GM23338 (cell line): Measurements from ENCODE around the gene SRGAP3. TPM values are rescaled to one million over a fixed set of nuclear protein-coding genes. Genes with fewer than 3 reads are reported as not detected.

Experiments
- ATAC-seq: fragments of 200-7000 bp; cut with Tn5 transposase; 3 replicates; pipeline ENCODE4 v1.9.1; 2020
- DNase-seq: peaks from one replicate; pipeline ENCODE4 v3.0.0-alpha.2; 2015; ENCODE audit warnings: low spot score
- H2AFZ ChIP-seq: fragments of 200-600 bp; sonication (generic); 2 replicates; pipeline ENCODE4 v1.8.0; 2016; ENCODE audit warnings: antibody characterized with exemption, mild to moderate bottlenecking, moderate library complexity
- H3F3A ChIP-seq: fragments of 200-600 bp; sonication (generic); replicated peaks from 2 replicates; pipeline ENCODE4 v1.8.0; 2017; ENCODE audit warnings: antibody characterized with exemption, mixed run types, low read depth
- H3K27ac ChIP-seq: fragments of 200-600 bp; sonication (generic); 2 replicates; pipeline ENCODE4 v1.6.1; 2016; ENCODE audit warnings: low read depth
- H3K27me3 ChIP-seq: fragments of 200-600 bp; sonication (generic); 2 replicates; pipeline ENCODE4 v1.8.0; 2016; ENCODE audit warnings: mild to moderate bottlenecking, mixed run types, moderate library complexity; ENCODE audit not compliant: insufficient read depth
- H3K36me3 ChIP-seq: fragments of 200-600 bp; sonication (generic); 2 replicates; pipeline ENCODE4 v1.8.0; 2016; ENCODE audit warnings: mild to moderate bottlenecking; ENCODE audit not compliant: insufficient read depth
- H3K4me1 ChIP-seq: fragments of 200-600 bp; sonication (generic); 2 replicates; pipeline ENCODE4 v1.8.0; 2016; ENCODE audit warnings: mild to moderate bottlenecking, moderate library complexity; ENCODE audit not compliant: insufficient read depth
- H3K4me2 ChIP-seq: fragments of 200-600 bp; sonication (generic); 2 replicates; pipeline ENCODE4 v1.7.1; 2017; ENCODE audit warnings: mixed run types
- H3K4me3 ChIP-seq: fragments of 200-600 bp; sonication (generic); 2 replicates; pipeline ENCODE4 v1.6.1; 2016; ENCODE audit warnings: mixed run types
- H3K79me2 ChIP-seq: fragments of 200-600 bp; sonication (generic); replicated peaks from 2 replicates; pipeline ENCODE4 v1.8.0; 2017; ENCODE audit warnings: mild to moderate bottlenecking; ENCODE audit not compliant: insufficient read depth
- H3K9me2 ChIP-seq: fragments of 200-600 bp; sonication (generic); 2 replicates; pipeline ENCODE4 v1.8.0; 2017; ENCODE audit not compliant: insufficient read depth
- H4K20me1 ChIP-seq: fragments of 200-600 bp; sonication (generic); replicated peaks from 2 replicates; pipeline ENCODE4 v1.8.0; 2017; ENCODE audit warnings: mild to moderate bottlenecking; ENCODE audit not compliant: insufficient read depth
- H3K27ac Mint-ChIP-seq: 2 replicates; pipeline ENCODE4 v1.8.0; 2020; ENCODE audit warnings: inconsistent platforms, mild to moderate bottlenecking, moderate library complexity, mixed read lengths
- H3K27me3 Mint-ChIP-seq: 3 replicates; pipeline ENCODE4 v1.8.0; 2022; ENCODE audit warnings: low read depth, mild to moderate bottlenecking, moderate library complexity, mixed read lengths, inconsistent platforms; ENCODE audit not compliant: insufficient read depth, poor library complexity
- H3K36me3 Mint-ChIP-seq: 3 replicates; pipeline ENCODE4 v1.8.0; 2021; ENCODE audit warnings: low read depth, mild to moderate bottlenecking, inconsistent platforms, moderate library complexity, mixed read lengths
- H3K4me1 Mint-ChIP-seq: 3 replicates; pipeline ENCODE4 v1.8.0; 2020; ENCODE audit warnings: mild to moderate bottlenecking, inconsistent platforms, mixed read lengths
- H3K4me3 Mint-ChIP-seq: 3 replicates; pipeline ENCODE4 v1.8.0; 2021; ENCODE audit warnings: moderate library complexity, mild to moderate bottlenecking, inconsistent platforms, mixed read lengths
- H3K9me3 Mint-ChIP-seq: 3 replicates; pipeline ENCODE4 v1.8.0; 2020; ENCODE audit warnings: moderate library complexity, mild to moderate bottlenecking, inconsistent platforms, mixed read lengths
- CTCF ChIP-seq, 2 experiments: fragments of 200-600 bp in 1 of 2; sonication (generic) in 1 of 2; conservative IDR thresholded peaks; 2 replicates each; pipeline versions ENCODE4 v1.5.1 to v1.6.1; 2016 to 2017; ENCODE audit warnings: antibody characterized with exemption in 2 of 2, low read depth in 2 of 2, mild to moderate bottlenecking in 2 of 2, moderate library complexity in 1 of 2
- EZH2 ChIP-seq: fragments of 200-600 bp; sonication (generic); IDR thresholded peaks from one replicate; pipeline ENCODE4 v1.8.0; 2017; ENCODE audit warnings: antibody characterized with exemption, mild to moderate bottlenecking, low read depth; ENCODE audit not compliant: unreplicated experiment
- NANOG ChIP-seq: IDR thresholded peaks from 2 replicates; pipeline ENCODE4 v1.6.1; 2016; ENCODE audit warnings: antibody characterized with exemption, borderline replicate concordance
- POLR2AphosphoS5 ChIP-seq: IDR thresholded peaks from 2 replicates; pipeline ENCODE4 v1.6.1; 2016; ENCODE audit warnings: antibody characterized with exemption, low read depth
- STAT1 ChIP-seq: IDR thresholded peaks from one replicate; pipeline ENCODE4 v1.6.1; 2016; ENCODE audit warnings: antibody characterized with exemption; ENCODE audit not compliant: unreplicated experiment
- ZNF114 ChIP-seq: fragments of 250-450 bp; sonication (Bioruptor Pico); IDR thresholded peaks from 2 replicates; pipeline ENCODE4 v1.5.0; 2020; ENCODE audit warnings: mild to moderate bottlenecking, moderate library complexity
- ZNF331 ChIP-seq: fragments of 250-450 bp; sonication (Bioruptor Pico); IDR thresholded peaks from 2 replicates; pipeline ENCODE4 v1.5.0; 2020; ENCODE audit warnings: low read depth, mild to moderate bottlenecking, moderate library complexity
- ZNF462 ChIP-seq: fragments of 250-450 bp; sonication (Bioruptor Pico); IDR thresholded peaks from 2 replicates; pipeline ENCODE4 v1.5.0; 2020; ENCODE audit warnings: mild to moderate bottlenecking, moderate library complexity
- polyA plus RNA-seq: library from polyadenylated mRNA; unstranded; fragments of >200 nt; fragmentation: Nextera tagmentation; extraction: Ambion mirVana; gene quantifications from 2 replicates; pipeline ENCODE4 v1.2.1, GENCODE V29; 2016
- total RNA-seq: library from RNA; depleted of rRNA; stranded (reverse); fragments of >200 nt; shearing (Covaris generic); gene quantifications from 2 replicates; pipeline ENCODE4 v1.2.3, GENCODE V29; 2014

SRGAP3 gene
- total and polyA plus RNA-seq, 2 experiments from 2014 or later = 6.4 to 9.4 TPM

GRCh38 chr3:8968375-8968882 is 281.0 kb downstream of the SRGAP3 start (continued):
- TF ChIP-seq ZNF462 (CRISPR knock-in tag) (no peak), ZNF331 (no peak), POLR2AphosphoS5 (no peak), STAT1 (no peak)

- Histone ChIP-seq H3K27me3 (no peaks in the 10 kb centered on the region), H3K4me3 (no peak overlapping the region), H3K79me2 (peaks cover 5% of the 10 kb centered on the region), H3K4me2 (no peak overlapping the region), H3K9me2 (no peaks in the 10 kb centered on the region), H3K4me1 (peaks cover 6% of the 10 kb centered on the region), H3F3A (no peaks in the 10 kb centered on the region), H3K27ac (no peak overlapping the region), H3K36me3 (no peaks in the 10 kb centered on the region), H4K20me1 (0 out of 2 replicates have a peak, but pooled peaks cover 2% of the 10 kb centered on the region), H2AFZ (0 out of 2 replicates have a peak overlapping the region, but pooled peaks have one; percentile 23)
- Mint-ChIP-seq H3K4me3 (no peak overlapping the region), H3K36me3 (no peaks in the 10 kb centered on the region), H3K27me3 (peaks cover 15% of the 10 kb centered on the region), H3K4me1 (peaks cover 22% of the 10 kb centered on the region), H3K27ac (no peak overlapping the region), H3K9me3 (no peaks in the 10 kb centered on the region)
- DNase-seq (peak; percentile 26), ATAC-seq (no peak)
- TF ChIP-seq ZNF462 (CRISPR knock-in tag) (no peak), STAT1 (no peak), CTCF (conservative IDR thresholded peaks at IDR 0.05; ENCODE audit: low read depth in 2 of 2) (no peak), POLR2AphosphoS5 (no peak), EZH2 (no peak), NANOG (no peak), ZNF114 (no peak)
Measured at GRCh38 chr3:8967553-8967952, 281.9 kb downstream of the SRGAP3 start.
